Testis (tissue), 3 donors: Measurements from ENCODE around the gene ZSWIM9. TPM values are rescaled to one million over a fixed set of nuclear protein-coding genes. Genes with fewer than 3 reads are reported as not detected.
"Not testable (repeated sequence)": the region's sequence is repeated elsewhere in the genome, so short reads cannot be mapped to it uniquely, and the experiment has no call there.

Source experiments
- DNase-seq: peaks from one replicate; pipeline ENCODE4 v3.0.0-alpha.2; 2019
- H3K27ac ChIP-seq, 2 donors: fragments of 200-600 bp; sonication (generic); one replicate each; pipeline ENCODE4 v1.5.1; 2019
- H3K27me3 ChIP-seq: fragments of 200-600 bp; sonication (generic); one replicate; pipeline ENCODE4 v1.5.1; 2019
- H3K36me3 ChIP-seq: fragments of 200-600 bp; sonication (generic); one replicate; pipeline ENCODE4 v1.5.1; 2017; ENCODE audit warnings: low read depth; ENCODE audit errors: missing control alignments
- H3K4me1 ChIP-seq: fragments of 200-600 bp; sonication (generic); one replicate; pipeline ENCODE4 v1.5.1; 2019
- H3K4me3 ChIP-seq, 2 donors: fragments of 200-600 bp; sonication (generic); one replicate each; pipeline ENCODE4 v1.5.1; 2017 to 2019
- H3K9me3 ChIP-seq: fragments of 200-600 bp; sonication (generic); one replicate; pipeline ENCODE4 v1.5.1; 2017
- POLR2A ChIP-seq: fragments of 450-650 bp; IDR thresholded peaks from one replicate; pipeline ENCODE4 v1.6.1; 2017; ENCODE audit warnings: antibody characterized with exemption, mild to moderate bottlenecking, moderate library complexity
- WGBS, 2 donors: methylation state at CpG; one replicate each; pipeline ENCODE4 v1.1.5; 2018; 5-methylcytosine and 5-hydroxymethylcytosine counted together
- intact Hi-C: fragments of 100-400 bp; cut with DNase I; formaldehyde crosslinking; loops from one replicate; pipeline ENCODE4 v1.15.1; 2023; ENCODE audit warnings: low total_unique reads
- polyA plus RNA-seq: library from polyadenylated mRNA; stranded (reverse); fragments of 350-450 nt; fragmentation: Illumina TruSeq; extraction: RNeasy Lipid Tissue Mini Kit (QIAGEN cat#74804); gene quantifications from one replicate; pipeline ENCODE4 v1.2.3, GENCODE V29; 2014; ENCODE audit warnings: low read depth, low replicate concordance; ENCODE audit not compliant: insufficient read depth
- total RNA-seq, 2 donors: library from RNA; depleted of rRNA; stranded (reverse); fragments of >200 nt; gene quantifications; one replicate each; pipeline ENCODE4 v1.2.3, GENCODE V29; 2016
- TF ChIP-seq, protein P1 (sequence below), 3 experiments: fragments of 450-650 bp in 2 of 3; fragments of 200-600 bp in 1 of 3; sonication (generic) in 1 of 3; IDR thresholded peaks; one replicate each; pipeline ENCODE4 v1.5.1; 2016 to 2019; ENCODE audit warnings: antibody characterized with exemption in 3 of 3, mild to moderate bottlenecking in 2 of 3, moderate library complexity in 1 of 3

ZSWIM9 gene
- total and polyA plus RNA-seq, 3 donors from 2014 or later = 5.1 to 7.2 (median 5.8) TPM

- no peak for DNase-seq
- Histone ChIP-seq H3K9me3 (no peaks in the 10 kb centered on the region), H3K4me3 (no peak overlapping the region), H3K27me3 (no peaks in the 10 kb centered on the region), H3K4me1 (peaks cover 6% of the 10 kb centered on the region), H3K36me3 (no peaks in the 10 kb centered on the region), H3K27ac (no peak overlapping the region)
- WGBS, 2 donors = 86 to 92% methylated on average over 14 of the region's 14 CpGs
- intact Hi-C loops = no loop called here
- TF ChIP-seq POLR2A = no peak
- TF ChIP-seq, protein P1, sequence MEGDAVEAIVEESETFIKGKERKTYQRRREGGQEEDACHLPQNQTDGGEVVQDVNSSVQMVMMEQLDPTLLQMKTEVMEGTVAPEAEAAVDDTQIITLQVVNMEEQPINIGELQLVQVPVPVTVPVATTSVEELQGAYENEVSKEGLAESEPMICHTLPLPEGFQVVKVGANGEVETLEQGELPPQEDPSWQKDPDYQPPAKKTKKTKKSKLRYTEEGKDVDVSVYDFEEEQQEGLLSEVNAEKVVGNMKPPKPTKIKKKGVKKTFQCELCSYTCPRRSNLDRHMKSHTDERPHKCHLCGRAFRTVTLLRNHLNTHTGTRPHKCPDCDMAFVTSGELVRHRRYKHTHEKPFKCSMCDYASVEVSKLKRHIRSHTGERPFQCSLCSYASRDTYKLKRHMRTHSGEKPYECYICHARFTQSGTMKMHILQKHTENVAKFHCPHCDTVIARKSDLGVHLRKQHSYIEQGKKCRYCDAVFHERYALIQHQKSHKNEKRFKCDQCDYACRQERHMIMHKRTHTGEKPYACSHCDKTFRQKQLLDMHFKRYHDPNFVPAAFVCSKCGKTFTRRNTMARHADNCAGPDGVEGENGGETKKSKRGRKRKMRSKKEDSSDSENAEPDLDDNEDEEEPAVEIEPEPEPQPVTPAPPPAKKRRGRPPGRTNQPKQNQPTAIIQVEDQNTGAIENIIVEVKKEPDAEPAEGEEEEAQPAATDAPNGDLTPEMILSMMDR (IDR thresholded peaks at IDR 0.05) = no peak
Measured at GRCh38 chr19:48216933-48217332, 46.5 kb downstream of the ZSWIM9 start.

DNA sequence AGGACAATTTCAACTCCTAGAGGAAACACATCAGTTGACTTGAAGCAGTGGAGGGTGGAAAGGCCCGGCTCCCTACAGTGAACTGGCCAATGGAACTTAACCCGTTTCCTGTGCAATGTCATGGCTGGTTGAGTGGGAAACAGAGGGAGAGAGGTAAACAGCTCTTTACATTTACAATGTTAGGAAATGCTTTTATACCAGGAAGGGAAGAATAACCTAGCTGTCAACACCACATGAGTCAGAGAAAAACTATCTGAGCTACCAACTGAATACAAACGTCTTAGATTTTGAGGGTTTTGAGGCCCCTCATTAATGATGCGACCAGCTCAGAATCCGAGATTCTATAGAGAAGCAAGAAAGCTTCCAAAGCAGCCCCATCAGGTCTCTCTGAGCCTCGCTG, 48.5 kb downstream of the ZSWIM9 start:
- intact Hi-C loops = no loop called here
- TF ChIP-seq, protein P1 (IDR thresholded peaks at IDR 0.05) = no peak
- TF ChIP-seq POLR2A = no peak
- peak overlapping the region in 1 of 2 donors; percentile 44 for H3K27ac ChIP-seq
- H3K4me3 ChIP-seq = no peak overlapping the region
- DNase-seq = no peak
- no peaks in the 10 kb centered on the region for H3K27me3 ChIP-seq
- no peaks in the 10 kb centered on the region for H3K36me3 ChIP-seq
- no peaks in the 10 kb centered on the region for H3K9me3 ChIP-seq
- peaks cover 6% of the 10 kb centered on the region for H3K4me1 ChIP-seq
- 80 to 85% methylated on average over 6 of the region's 6 CpGs for WGBS, 2 donors

- intact Hi-C loops, H3K4me3 ChIP-seq, H3K27me3 ChIP-seq, H3K27ac ChIP-seq, H3K36me3 ChIP-seq, DNase-seq, H3K4me1 ChIP-seq, H3K9me3 ChIP-seq: not testable (repeated sequence)
- 93 to 96% methylated on average over 3 of the region's 3 CpGs for WGBS, 2 donors
Measured at GRCh38 chr19:48220784-48221183, 50.3 kb downstream of the ZSWIM9 start.

DNA sequence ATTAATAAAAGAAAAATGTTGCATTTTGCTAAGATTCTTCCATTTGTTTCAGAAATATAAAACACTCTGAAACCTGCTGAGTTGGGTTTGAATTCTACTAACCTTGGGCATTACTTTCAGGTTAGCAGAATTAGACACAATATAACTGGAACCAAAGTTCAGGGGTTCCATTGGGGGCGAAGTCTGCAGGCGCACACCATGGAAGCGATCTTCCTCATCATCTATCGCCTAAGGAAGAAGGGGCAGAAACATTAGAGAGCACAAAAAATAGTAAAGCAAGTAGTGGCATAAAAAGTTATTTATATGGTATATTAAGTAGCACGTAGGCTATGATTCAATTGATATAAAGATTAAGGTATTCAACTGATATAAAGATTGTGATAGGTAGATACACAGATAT, 51.1 kb downstream of the ZSWIM9 start:
- Histone ChIP-seq H3K9me3 (no peaks in the 10 kb centered on the region), H3K36me3 (no peaks in the 10 kb centered on the region), H3K27me3 (no peaks in the 10 kb centered on the region), H3K27ac (no peak overlapping the region), H3K4me1 (peaks cover 6% of the 10 kb centered on the region), H3K4me3 (no peak overlapping the region)
- intact Hi-C loops = no loop called here
- no peak for TF ChIP-seq POLR2A
- TF ChIP-seq, protein P1 (IDR thresholded peaks at IDR 0.05) = no peak
- no peak for DNase-seq
- WGBS, 2 donors = 94 to 98% methylated on average over 5 of the region's 5 CpGs

DNA sequence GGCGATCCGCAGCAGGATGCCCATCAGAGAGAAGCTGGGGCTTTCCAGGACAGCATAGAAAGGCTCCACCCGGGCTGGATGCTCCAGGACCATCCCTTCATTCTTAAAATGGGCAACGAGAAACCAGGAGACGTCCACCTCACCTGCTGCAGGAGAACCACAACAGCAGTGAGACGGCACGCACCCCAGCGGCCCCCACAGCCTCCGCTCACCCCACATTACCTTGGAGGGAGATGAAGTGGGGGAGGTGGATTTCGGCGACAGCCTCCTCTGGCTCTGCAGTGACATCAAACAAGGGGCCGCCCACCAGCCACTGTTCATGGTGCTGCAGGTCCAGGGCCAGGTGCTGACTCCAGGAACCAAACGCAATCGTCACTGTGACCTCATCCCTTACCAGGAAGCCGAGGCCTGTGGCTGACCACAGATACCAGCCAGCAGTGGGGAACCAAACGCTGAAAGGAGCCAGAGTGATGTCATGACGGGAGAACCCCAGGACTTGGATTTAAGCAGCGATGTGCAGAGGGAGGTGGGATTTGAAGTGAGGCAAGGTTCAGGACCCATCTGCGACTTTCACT, 60.2 kb downstream of the ZSWIM9 start:
- Histone ChIP-seq H3K27ac (no peak overlapping the region), H3K27me3 (no peaks in the 10 kb centered on the region), H3K4me1 (no peaks in the 10 kb centered on the region), H3K36me3 (no peaks in the 10 kb centered on the region), H3K9me3 (no peaks in the 10 kb centered on the region), H3K4me3 (no peak overlapping the region)
- TF ChIP-seq POLR2A = no peak
- TF ChIP-seq, protein P1 (IDR thresholded peaks at IDR 0.05) = no peak
- 88 to 93% methylated on average over 18 to 19 of the region's 19 CpGs for WGBS, 2 donors
- no peak for DNase-seq
- intact Hi-C loops = no loop called here
